WTC11 (cell line): ENCODE results near the gene NUP210. TPM values are rescaled to one million over a fixed set of nuclear protein-coding genes. Genes with fewer than 3 reads are reported as not detected.
A peak's percentile ranks its signal among the peaks of the same experiment; 100 is the strongest.

Experiments
- ATAC-seq: fragments of 200-7000 bp; cut with Tn5 transposase; 2 replicates; pipeline ENCODE4 v1.10.0; 2021; ENCODE audit warnings: mild to moderate bottlenecking, moderate library complexity
- CTCF ChIA-PET: fragments of 300-600 bp; sonication (Branson Sonifier 250); formaldehyde crosslinking; loops from one replicate; lab custom pipeline; 2021; ENCODE audit warnings: antibody characterized with exemption; lab: Charles Lee
- POLR2A ChIA-PET: fragments of 350-600 bp; sonication (Branson Sonifier 250); formaldehyde crosslinking; loops from one replicate; lab custom pipeline; 2021; ENCODE audit warnings: antibody characterized with exemption; lab: Charles Lee
- DNase-seq: peaks from one replicate; pipeline ENCODE4 v3.0.0; 2021; ENCODE audit warnings: low spot score
- H3K27ac Mint-ChIP-seq: 2 replicates; pipeline ENCODE4 v1.8.0; 2021; ENCODE audit warnings: mixed read lengths
- H3K27me3 Mint-ChIP-seq: 2 replicates; pipeline ENCODE4 v1.8.0; 2021; ENCODE audit warnings: low read depth, mild to moderate bottlenecking, moderate library complexity, mixed read lengths
- H3K36me3 Mint-ChIP-seq: 2 replicates; pipeline ENCODE4 v1.8.0; 2021; ENCODE audit warnings: mixed read lengths
- H3K4me1 Mint-ChIP-seq: 2 replicates; pipeline ENCODE4 v1.8.0; 2022; ENCODE audit warnings: mixed read lengths
- H3K4me3 Mint-ChIP-seq: 2 replicates; pipeline ENCODE4 v1.8.0; 2021; ENCODE audit warnings: mild to moderate bottlenecking, moderate library complexity, mixed read lengths
- H3K9me3 Mint-ChIP-seq: 2 replicates; pipeline ENCODE4 v1.8.0; 2021; ENCODE audit warnings: mixed read lengths
- ATF1 ChIP-seq: sonication (generic); formaldehyde crosslinking; IDR thresholded peaks from 2 replicates; pipeline ENCODE4 v1.8.1; 2023; ENCODE audit warnings: mild to moderate bottlenecking, moderate library complexity, missing genetic modification reagents
- ETV6 ChIP-seq: sonication (generic); formaldehyde crosslinking; IDR thresholded peaks from 2 replicates; pipeline ENCODE4 v1.8.1; 2022; ENCODE audit warnings: mild to moderate bottlenecking, missing genetic modification reagents
- FOXJ3 ChIP-seq: sonication (generic); formaldehyde crosslinking; IDR thresholded peaks from 2 replicates; pipeline ENCODE4 v1.9.0; 2021; ENCODE audit warnings: missing genetic modification reagents, mild to moderate bottlenecking, borderline replicate concordance
- FOXP1 ChIP-seq: sonication (generic); formaldehyde crosslinking; IDR thresholded peaks from 2 replicates; pipeline ENCODE4 v1.8.0; 2022; ENCODE audit warnings: missing genetic modification reagents, mild to moderate bottlenecking, moderate library complexity, borderline replicate concordance
- GRHL2 ChIP-seq: fragments of 250-450 bp; sonication (Bioruptor Pico); IDR thresholded peaks from 2 replicates; pipeline ENCODE4 v1.8.0; 2022; ENCODE audit warnings: mild to moderate bottlenecking, moderate library complexity; ENCODE audit not compliant: insufficient replicate concordance, severe bottlenecking
- KAT7 ChIP-seq: sonication (generic); formaldehyde crosslinking; IDR thresholded peaks from 2 replicates; pipeline ENCODE4 v1.8.1; 2023; ENCODE audit warnings: missing genetic modification reagents, mild to moderate bottlenecking, borderline replicate concordance
- MXD4 ChIP-seq: fragments of 250-450 bp; sonication (Bioruptor Pico); IDR thresholded peaks from 2 replicates; pipeline ENCODE4 v1.8.0; 2021; ENCODE audit warnings: mild to moderate bottlenecking, moderate library complexity, borderline replicate concordance
- NFATC4 ChIP-seq: fragments of 250-450 bp; sonication (Bioruptor Pico); IDR thresholded peaks from 2 replicates; pipeline ENCODE4 v1.9.0; 2021; ENCODE audit warnings: mild to moderate bottlenecking
- NR3C1 ChIP-seq: sonication (generic); formaldehyde crosslinking; conservative IDR thresholded peaks from 2 replicates; pipeline ENCODE4 v1.8.1; 2023; ENCODE audit warnings: low read depth, mild to moderate bottlenecking, missing genetic modification reagents
- OVOL2 ChIP-seq: fragments of 250-450 bp; sonication (Bioruptor Pico); IDR thresholded peaks from 2 replicates; pipeline ENCODE4 v1.9.0; 2021; ENCODE audit warnings: mild to moderate bottlenecking, borderline replicate concordance
- ZNF317 ChIP-seq: sonication (generic); formaldehyde crosslinking; IDR thresholded peaks from 2 replicates; pipeline ENCODE4 v1.8.1; 2023; ENCODE audit warnings: low read depth, mild to moderate bottlenecking, moderate library complexity, missing genetic modification reagents, borderline replicate concordance
- ZNF671 ChIP-seq: fragments of 250-450 bp; sonication (Bioruptor Pico); IDR thresholded peaks from 2 replicates; pipeline ENCODE4 v1.8.0; 2021; ENCODE audit warnings: mild to moderate bottlenecking
- total RNA-seq: library from RNA; stranded (reverse); gene quantifications from 3 replicates; pipeline ENCODE4 v1.2.3, GENCODE V29; 2021
- TF ChIP-seq, protein P1 (sequence below): sonication (generic); formaldehyde crosslinking; IDR thresholded peaks from 2 replicates; pipeline ENCODE4 v1.8.1; 2023; ENCODE audit warnings: mild to moderate bottlenecking, missing genetic modification reagents, moderate library complexity
- TF ChIP-seq, protein P2 (sequence below): fragments of 250-450 bp; sonication (Bioruptor Pico); conservative IDR thresholded peaks from 2 replicates; pipeline ENCODE4 v1.9.0; 2021; ENCODE audit warnings: mild to moderate bottlenecking
- TF ChIP-seq, protein P3 (sequence below): fragments of 250-450 bp; sonication (Bioruptor Pico); IDR thresholded peaks from 2 replicates; pipeline ENCODE4 v2.1.2; 2022; ENCODE audit warnings: mild to moderate bottlenecking, moderate library complexity
- TF ChIP-seq, protein P4 (sequence below): fragments of 200-600 bp; IDR thresholded peaks from 2 replicates; pipeline ENCODE4 v1.8.0; 2022; ENCODE audit warnings: antibody characterized with exemption
- TF ChIP-seq, protein P5 (sequence below): fragments of 250-450 bp; sonication (Bioruptor Pico); IDR thresholded peaks from 2 replicates; pipeline ENCODE4 v1.8.0; 2021; ENCODE audit warnings: mild to moderate bottlenecking

The NUP210 gene
- total RNA-seq, 1 experiment from 2014 or later = 59.2 TPM

DNA sequence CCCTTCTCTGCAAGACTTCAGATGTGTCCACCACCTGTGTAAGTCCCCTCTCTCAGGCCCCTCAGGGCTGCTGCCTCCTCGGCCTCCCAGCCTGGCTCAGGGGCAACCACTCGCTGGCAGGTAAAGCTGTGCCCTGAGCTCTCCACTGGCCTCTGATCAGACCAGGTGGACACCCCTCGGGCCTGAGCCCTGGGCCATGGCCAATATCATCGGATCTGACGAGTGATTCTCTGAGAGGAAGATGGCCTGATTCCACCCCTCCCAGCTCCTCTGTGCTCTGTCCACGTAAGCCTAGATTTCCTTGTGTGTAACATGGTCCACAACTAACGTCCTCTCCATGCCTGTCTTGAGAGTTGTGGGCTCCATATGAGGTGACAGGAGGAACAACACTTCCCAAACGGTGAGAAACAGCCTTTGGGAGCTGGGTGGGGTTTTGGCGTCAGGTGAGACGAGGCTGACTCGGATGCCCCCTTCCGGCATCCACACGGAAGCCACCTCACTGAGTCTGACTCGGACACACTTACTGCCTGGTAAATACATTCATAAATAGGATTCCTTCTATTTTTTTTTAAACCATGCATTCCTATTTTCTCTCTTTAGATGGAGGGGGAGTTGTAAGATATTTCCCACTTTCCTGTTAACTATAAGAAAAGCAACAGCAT is 86.8 kb downstream of the NUP210 start:
- Mint-ChIP-seq H3K4me3 (no peak overlapping the region), H3K9me3 (no peaks in the 10 kb centered on the region), H3K4me1 (0 out of 2 replicates have a peak, but pooled peaks cover 6% of the 10 kb centered on the region), H3K27me3 (no peaks in the 10 kb centered on the region), H3K27ac (peak overlapping the region; percentile 78), H3K36me3 (peaks cover 45% of the 10 kb centered on the region)
- POLR2A ChIA-PET = no interaction called here
- no peak for TF ChIP-seq KAT7 (CRISPR knock-in tag)
- no peak for TF ChIP-seq ATF1 (CRISPR knock-in tag)
- TF ChIP-seq, protein P1, sequence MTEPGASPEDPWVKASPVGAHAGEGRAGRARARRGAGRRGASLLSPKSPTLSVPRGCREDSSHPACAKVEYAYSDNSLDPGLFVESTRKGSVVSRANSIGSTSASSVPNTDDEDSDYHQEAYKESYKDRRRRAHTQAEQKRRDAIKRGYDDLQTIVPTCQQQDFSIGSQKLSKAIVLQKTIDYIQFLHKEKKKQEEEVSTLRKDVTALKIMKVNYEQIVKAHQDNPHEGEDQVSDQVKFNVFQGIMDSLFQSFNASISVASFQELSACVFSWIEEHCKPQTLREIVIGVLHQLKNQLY (CRISPR knock-in tag) = no peak
- no peak for TF ChIP-seq FOXP1 (CRISPR knock-in tag)
- no peak for TF ChIP-seq ZNF671 (CRISPR knock-in tag)
- TF ChIP-seq, protein P2, sequence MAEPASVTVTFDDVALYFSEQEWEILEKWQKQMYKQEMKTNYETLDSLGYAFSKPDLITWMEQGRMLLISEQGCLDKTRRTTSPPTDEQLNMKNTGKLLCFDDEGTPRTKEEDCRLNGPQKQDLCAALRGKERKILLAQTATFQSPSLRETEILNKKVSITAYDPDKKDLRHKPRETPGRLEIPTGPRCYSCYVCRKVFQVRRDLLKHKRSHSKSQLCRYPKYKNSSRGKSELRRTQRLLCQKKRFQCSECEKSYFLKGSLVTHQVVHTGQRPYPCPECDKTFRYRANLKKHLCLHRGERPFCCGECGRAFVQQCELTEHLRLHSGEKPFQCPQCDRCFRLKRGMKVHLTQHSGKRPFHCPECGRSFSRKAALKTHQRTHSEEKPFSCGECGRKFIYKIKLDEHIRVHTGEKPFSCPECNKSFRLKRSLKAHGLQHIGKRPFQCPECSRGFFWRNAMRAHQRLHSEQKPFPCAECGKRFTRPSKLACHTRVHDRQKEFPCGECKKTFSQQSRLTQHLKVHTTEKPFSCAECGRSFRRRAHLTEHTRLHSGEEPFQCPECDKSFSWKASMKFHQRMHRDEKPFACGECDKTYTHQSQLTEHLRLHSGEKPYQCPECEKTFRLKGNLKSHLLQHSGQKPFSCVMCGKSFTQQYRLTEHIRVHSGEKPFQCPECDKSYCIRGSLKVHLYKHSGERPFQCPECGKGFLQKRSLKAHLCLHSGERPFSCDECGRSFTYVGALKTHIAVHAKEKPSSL (CRISPR knock-in tag) = no peak
- TF ChIP-seq, protein P3, sequence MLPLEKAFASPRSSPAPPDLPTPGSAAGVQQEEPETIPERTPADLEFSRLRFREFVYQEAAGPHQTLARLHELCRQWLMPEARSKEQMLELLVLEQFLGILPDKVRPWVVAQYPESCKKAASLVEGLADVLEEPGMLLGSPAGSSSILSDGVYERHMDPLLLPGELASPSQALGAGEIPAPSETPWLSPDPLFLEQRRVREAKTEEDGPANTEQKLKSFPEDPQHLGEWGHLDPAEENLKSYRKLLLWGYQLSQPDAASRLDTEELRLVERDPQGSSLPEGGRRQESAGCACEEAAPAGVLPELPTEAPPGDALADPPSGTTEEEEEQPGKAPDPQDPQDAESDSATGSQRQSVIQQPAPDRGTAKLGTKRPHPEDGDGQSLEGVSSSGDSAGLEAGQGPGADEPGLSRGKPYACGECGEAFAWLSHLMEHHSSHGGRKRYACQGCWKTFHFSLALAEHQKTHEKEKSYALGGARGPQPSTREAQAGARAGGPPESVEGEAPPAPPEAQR (CRISPR knock-in tag) = no peak
- TF ChIP-seq OVOL2 (CRISPR knock-in tag) = no peak
- TF ChIP-seq, protein P4, sequence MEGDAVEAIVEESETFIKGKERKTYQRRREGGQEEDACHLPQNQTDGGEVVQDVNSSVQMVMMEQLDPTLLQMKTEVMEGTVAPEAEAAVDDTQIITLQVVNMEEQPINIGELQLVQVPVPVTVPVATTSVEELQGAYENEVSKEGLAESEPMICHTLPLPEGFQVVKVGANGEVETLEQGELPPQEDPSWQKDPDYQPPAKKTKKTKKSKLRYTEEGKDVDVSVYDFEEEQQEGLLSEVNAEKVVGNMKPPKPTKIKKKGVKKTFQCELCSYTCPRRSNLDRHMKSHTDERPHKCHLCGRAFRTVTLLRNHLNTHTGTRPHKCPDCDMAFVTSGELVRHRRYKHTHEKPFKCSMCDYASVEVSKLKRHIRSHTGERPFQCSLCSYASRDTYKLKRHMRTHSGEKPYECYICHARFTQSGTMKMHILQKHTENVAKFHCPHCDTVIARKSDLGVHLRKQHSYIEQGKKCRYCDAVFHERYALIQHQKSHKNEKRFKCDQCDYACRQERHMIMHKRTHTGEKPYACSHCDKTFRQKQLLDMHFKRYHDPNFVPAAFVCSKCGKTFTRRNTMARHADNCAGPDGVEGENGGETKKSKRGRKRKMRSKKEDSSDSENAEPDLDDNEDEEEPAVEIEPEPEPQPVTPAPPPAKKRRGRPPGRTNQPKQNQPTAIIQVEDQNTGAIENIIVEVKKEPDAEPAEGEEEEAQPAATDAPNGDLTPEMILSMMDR = no peak
- no peak for TF ChIP-seq ZNF317 (CRISPR knock-in tag)
- no peak for TF ChIP-seq ETV6 (CRISPR knock-in tag)
- no peak for TF ChIP-seq GRHL2 (CRISPR knock-in tag)
- TF ChIP-seq NFATC4 (CRISPR knock-in tag) = no peak
- DNase-seq = no peak
- ATAC-seq = no peak
- CTCF ChIA-PET = interaction anchor here (0.6 to 1.3 kb wide), 2 partner anchors 50 to 132 kb away, joined by 3 to 4 read pairs; no protein-coding TSS in a partner anchor

DNA sequence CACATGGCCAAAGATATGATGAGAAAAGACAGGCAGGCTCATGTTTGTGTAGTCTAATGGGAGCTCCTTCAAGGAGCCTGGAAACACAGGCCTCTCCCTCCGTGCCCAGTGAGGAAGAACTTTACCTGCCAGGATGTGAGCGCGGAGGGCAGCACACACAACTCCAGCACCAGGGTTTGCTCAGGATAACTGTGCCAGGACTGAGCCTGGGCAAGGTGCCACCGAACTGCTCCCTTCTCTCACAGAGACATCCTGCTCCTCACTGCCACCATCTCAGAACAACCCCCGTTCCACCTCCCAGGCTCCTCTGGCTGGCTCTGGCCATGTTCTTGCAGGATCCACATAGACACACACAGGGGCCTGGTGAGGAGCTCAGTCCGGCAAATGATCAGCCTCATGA is 87.4 kb downstream of the NUP210 start:
- H3K36me3 Mint-ChIP-seq = peaks cover 43% of the 10 kb centered on the region
- H3K27me3 Mint-ChIP-seq = no peaks in the 10 kb centered on the region
- CTCF ChIA-PET = interaction anchor here (0.6 to 1.3 kb wide), 2 partner anchors 49 to 131 kb away, joined by 3 to 4 read pairs; no protein-coding TSS in a partner anchor
- no peak overlapping the region for H3K4me3 Mint-ChIP-seq
- 0 out of 2 replicates have a peak, but pooled peaks cover 6% of the 10 kb centered on the region for H3K4me1 Mint-ChIP-seq
- peak overlapping the region; percentile 78 for H3K27ac Mint-ChIP-seq
- no peak for DNase-seq
- no peaks in the 10 kb centered on the region for H3K9me3 Mint-ChIP-seq
- TF ChIP-seq FOXJ3 (CRISPR knock-in tag) = no peak
- TF ChIP-seq NR3C1 (CRISPR knock-in tag) = no peak
- TF ChIP-seq, protein P5, sequence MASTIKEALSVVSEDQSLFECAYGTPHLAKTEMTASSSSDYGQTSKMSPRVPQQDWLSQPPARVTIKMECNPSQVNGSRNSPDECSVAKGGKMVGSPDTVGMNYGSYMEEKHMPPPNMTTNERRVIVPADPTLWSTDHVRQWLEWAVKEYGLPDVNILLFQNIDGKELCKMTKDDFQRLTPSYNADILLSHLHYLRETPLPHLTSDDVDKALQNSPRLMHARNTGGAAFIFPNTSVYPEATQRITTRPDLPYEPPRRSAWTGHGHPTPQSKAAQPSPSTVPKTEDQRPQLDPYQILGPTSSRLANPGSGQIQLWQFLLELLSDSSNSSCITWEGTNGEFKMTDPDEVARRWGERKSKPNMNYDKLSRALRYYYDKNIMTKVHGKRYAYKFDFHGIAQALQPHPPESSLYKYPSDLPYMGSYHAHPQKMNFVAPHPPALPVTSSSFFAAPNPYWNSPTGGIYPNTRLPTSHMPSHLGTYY (CRISPR knock-in tag) = no peak
- TF ChIP-seq MXD4 (CRISPR knock-in tag) = no peak
- no peak for TF ChIP-seq ATF1 (CRISPR knock-in tag)
- POLR2A ChIA-PET = interaction anchor here (0.6 kb wide), 1 partner anchor 1125 kb away, joined by 3 read pairs; no protein-coding TSS in a partner anchor
- no peak for ATAC-seq
